GM21717 (cell line): ENCODE data around the gene SETD5.

Source experiments
- ATAC-seq: cut with Tn5 transposase; IDR thresholded peaks from one replicate; pipeline ENCODE4 v1.9.1; 2021; ENCODE audit warnings: mild to moderate bottlenecking, moderate library complexity; ENCODE audit not compliant: unreplicated experiment

Gene SETD5

GRCh38 chr3:9397332-9397905 lies at the start of gene SETD5:
Gene SETD5 (plus strand): TSS chr3:9397615. CDS start chr3:9428939, 31,324 bp downstream.
- ATAC-seq = peak; percentile 49

- no peak for ATAC-seq
Measured at GRCh38 chr3:9347887-9348286, 49.5 kb upstream of the SETD5 start.

- ATAC-seq = no peak
Measured at GRCh38 chr3:9349321-9350117, 47.9 kb upstream of the SETD5 start.

GRCh38 chr3:9351709-9352126 lies 45.7 kb upstream of the SETD5 start:
- ATAC-seq = no peak

- no peak for ATAC-seq
Measured at GRCh38 chr3:9352917-9353752, 44.3 kb upstream of the SETD5 start.

- ATAC-seq = no peak
Measured at GRCh38 chr3:9361691-9362388, 35.6 kb upstream of the SETD5 start.

GRCh38 chr3:9362731-9363530 lies 34.5 kb upstream of the SETD5 start, which contains the start of gene THUMPD3:
Gene THUMPD3 (plus strand): TSS chr3:9363054. CDS start chr3:9365069, 2,015 bp downstream.
- ATAC-seq = peak; percentile 97

- no peak for ATAC-seq
Measured at GRCh38 chr3:9369508-9369907, 27.9 kb upstream of the SETD5 start.

GRCh38 chr3:9373465-9373864 lies 23.9 kb upstream of the SETD5 start:
- ATAC-seq = no peak

- no peak for ATAC-seq
Measured at GRCh38 chr3:9377981-9378380, 19.4 kb upstream of the SETD5 start.

GRCh38 chr3:9379327-9379726 lies 18.1 kb upstream of the SETD5 start:
- ATAC-seq = no peak

- no peak for ATAC-seq
Measured at GRCh38 chr3:9380014-9380413, 17.4 kb upstream of the SETD5 start.

- ATAC-seq = no peak
Measured at GRCh38 chr3:9384141-9384828, 13.1 kb upstream of the SETD5 start.

- no peak for ATAC-seq
Measured at GRCh38 chr3:9385187-9386077, 12.0 kb upstream of the SETD5 start.

GRCh38 chr3:9386078-9386459 lies 11.3 kb upstream of the SETD5 start:
- ATAC-seq = no peak

GRCh38 chr3:9386501-9387321 lies 10.7 kb upstream of the SETD5 start:
- no peak for ATAC-seq

- ATAC-seq = no peak
Measured at GRCh38 chr3:9387322-9387655, 10.1 kb upstream of the SETD5 start.

- ATAC-seq = no peak
Measured at GRCh38 chr3:9388142-9388541, 9.3 kb upstream of the SETD5 start.
